ENCODE data around the gene RABL2A.
A peak's percentile ranks its signal among the peaks of the same experiment; 100 is the strongest.
"Not testable (repeated sequence)": the region's sequence is repeated elsewhere in the genome, so short reads cannot be mapped to it uniquely, and the experiment has no call there.

DNA sequence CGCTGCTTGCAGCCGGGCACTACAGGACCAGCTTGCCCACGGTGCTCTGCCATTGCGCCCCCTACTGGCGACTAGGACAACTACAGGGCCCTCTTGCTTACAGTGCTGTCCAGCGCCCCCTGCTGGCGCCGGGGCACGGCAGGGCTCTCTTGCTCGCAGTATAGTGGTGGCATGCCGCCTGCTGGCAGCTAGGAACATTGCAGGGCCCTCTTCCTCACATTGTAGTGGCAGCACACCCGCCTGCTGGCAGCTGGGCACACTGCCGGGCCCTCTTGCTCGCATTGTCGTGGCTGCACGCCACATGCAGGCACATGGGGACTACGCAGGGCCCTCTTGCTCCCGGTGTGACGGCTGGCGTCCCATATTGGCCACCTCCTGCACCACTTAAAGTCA lies 23.0 kb upstream of the RABL2A start:
- TF ChIP-seq, protein P1, sequence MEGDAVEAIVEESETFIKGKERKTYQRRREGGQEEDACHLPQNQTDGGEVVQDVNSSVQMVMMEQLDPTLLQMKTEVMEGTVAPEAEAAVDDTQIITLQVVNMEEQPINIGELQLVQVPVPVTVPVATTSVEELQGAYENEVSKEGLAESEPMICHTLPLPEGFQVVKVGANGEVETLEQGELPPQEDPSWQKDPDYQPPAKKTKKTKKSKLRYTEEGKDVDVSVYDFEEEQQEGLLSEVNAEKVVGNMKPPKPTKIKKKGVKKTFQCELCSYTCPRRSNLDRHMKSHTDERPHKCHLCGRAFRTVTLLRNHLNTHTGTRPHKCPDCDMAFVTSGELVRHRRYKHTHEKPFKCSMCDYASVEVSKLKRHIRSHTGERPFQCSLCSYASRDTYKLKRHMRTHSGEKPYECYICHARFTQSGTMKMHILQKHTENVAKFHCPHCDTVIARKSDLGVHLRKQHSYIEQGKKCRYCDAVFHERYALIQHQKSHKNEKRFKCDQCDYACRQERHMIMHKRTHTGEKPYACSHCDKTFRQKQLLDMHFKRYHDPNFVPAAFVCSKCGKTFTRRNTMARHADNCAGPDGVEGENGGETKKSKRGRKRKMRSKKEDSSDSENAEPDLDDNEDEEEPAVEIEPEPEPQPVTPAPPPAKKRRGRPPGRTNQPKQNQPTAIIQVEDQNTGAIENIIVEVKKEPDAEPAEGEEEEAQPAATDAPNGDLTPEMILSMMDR (IDR thresholded peaks at IDR 0.05 in 2 of 3, conservative IDR thresholded peaks at IDR 0.05 in 1 of 3; ENCODE audit: borderline replicate concordance in 1 of 3, insufficient read depth in 1 of 3, low read depth in 2 of 3, low read length in 2 of 3): peak; percentile 80 to 99 (median 96)
- not testable (repeated sequence) for TF ChIP-seq EZH2 (IDR thresholded peaks at IDR 0.05); POLR2A (IDR thresholded peaks at IDR 0.05; ENCODE audit: borderline replicate concordance, extremely low read depth, insufficient read depth, insufficient read length); CEBPB (IDR thresholded peaks at IDR 0.05; ENCODE audit: low read depth); EZH2phosphoT487 (IDR thresholded peaks at IDR 0.05; ENCODE audit: borderline replicate concordance); ZFX (IDR thresholded peaks at IDR 0.05); EGR1 (IDR thresholded peaks at IDR 0.05; ENCODE audit: low read depth); SIN3A (IDR thresholded peaks at IDR 0.05; ENCODE audit: low read depth); FOSL1 (IDR thresholded peaks at IDR 0.05; ENCODE audit: low read depth)
- TF ChIP-seq POLR2AphosphoS5 (IDR thresholded peaks at IDR 0.05; ENCODE audit: low read depth, low read length) (peak; percentile 54), SRF (IDR thresholded peaks at IDR 0.05; ENCODE audit: low read depth) (peak; percentile 74; the same call in 1 of the 2 replicates), RAD21 (IDR thresholded peaks at IDR 0.05; ENCODE audit: low read depth) (peak; percentile 70)
- TF ChIP-seq, protein P2, sequence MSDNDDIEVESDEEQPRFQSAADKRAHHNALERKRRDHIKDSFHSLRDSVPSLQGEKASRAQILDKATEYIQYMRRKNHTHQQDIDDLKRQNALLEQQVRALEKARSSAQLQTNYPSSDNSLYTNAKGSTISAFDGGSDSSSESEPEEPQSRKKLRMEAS (IDR thresholded peaks at IDR 0.05): peak; percentile 86

Measured in HCT116 (cell line).